GM12864 (cell line): ENCODE data around the gene ASPA.

Experiments
- DNase-seq: peaks from one replicate; pipeline ENCODE4 v3.0.0-alpha.2; 2011; ENCODE audit warnings: low read depth
- H3K4me3 ChIP-seq: 2 replicates; pipeline ENCODE4 v1.5.1; 2011; ENCODE audit warnings: mild to moderate bottlenecking, low read depth, low read length, control low read depth
- CTCF ChIP-seq: IDR thresholded peaks from 2 replicates; pipeline ENCODE4 v1.5.1; 2011; ENCODE audit warnings: low read depth, mild to moderate bottlenecking, moderate library complexity, low read length, control low read depth, inconsistent platforms; ENCODE audit errors: missing control alignments

ASPA gene

DNA sequence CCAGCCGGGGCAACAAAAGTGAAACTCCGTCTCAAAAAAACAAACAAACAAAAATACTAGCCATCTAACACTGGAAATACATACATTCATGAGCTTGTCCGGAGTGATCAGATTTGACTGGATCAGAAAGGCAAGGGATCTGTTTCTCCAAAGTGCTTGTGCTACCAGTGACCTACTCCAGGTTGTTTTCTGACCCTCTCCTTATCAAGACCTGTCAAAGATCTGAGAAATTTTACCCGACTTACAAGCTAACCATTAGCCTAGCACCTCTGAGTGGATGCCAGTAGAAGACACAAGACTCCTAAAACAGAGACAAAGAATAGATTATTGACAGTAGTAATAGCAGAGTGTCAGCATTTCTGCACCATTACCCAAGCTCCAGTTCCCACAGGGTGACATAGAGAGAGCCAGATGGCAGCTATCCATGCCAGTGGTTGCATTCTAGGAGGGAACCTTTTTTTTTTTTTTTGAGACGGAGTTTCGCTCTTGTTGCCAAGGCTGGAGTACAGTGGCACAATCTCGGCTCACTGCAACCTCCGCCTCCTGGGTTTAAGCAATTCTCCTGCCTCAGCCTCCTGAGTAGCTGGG lies 9.8 kb downstream of the ASPA start:
- TF ChIP-seq CTCF, result no peak
- H3K4me3 ChIP-seq, result no peak overlapping the region
- DNase-seq, result no peak

GRCh38 chr17:3497101-3497500 lies 21.3 kb downstream of the ASPA start:
- H3K4me3 ChIP-seq, result no peak overlapping the region
- DNase-seq, result no peak
- TF ChIP-seq CTCF, result no peak

- no peak overlapping the region for H3K4me3 ChIP-seq
- no peak for DNase-seq
- TF ChIP-seq CTCF, result no peak
These were observed 25.5 kb downstream of the ASPA start for GRCh38 chr17:3501344-3501743.

DNA sequence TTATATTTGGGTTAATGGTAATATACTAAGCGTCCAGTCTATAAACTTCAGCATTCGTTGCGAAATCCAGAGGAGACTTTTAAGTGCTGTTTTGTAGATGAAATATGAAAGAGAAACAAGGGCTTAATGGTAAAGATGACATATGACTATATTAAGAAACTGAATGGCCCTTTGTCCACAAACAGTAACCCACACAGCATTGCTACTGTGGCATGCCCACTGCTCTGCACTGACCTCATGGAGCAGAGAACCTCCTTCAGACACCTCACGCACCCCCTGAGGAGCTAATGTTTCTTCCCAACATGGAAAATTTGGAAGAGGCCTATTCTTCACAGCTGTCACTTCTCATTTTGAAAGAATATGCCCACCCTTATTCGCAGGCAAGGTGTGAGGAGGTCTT lies 26.7 kb downstream of the ASPA start:
- DNase-seq, result no peak
- no peak for TF ChIP-seq CTCF

GRCh38 chr17:3503285-3503684 lies 27.5 kb downstream of the ASPA start:
- no peak for TF ChIP-seq CTCF
- no peak for DNase-seq
- no peak overlapping the region for H3K4me3 ChIP-seq

More for the DNA sequence above, 26.7 kb downstream of the ASPA start:
- no peak overlapping the region for H3K4me3 ChIP-seq

GRCh38 chr17:3505008-3505407 lies 29.2 kb downstream of the ASPA start:
- TF ChIP-seq CTCF, result no peak
- no peak overlapping the region for H3K4me3 ChIP-seq
- no peak for DNase-seq

DNA sequence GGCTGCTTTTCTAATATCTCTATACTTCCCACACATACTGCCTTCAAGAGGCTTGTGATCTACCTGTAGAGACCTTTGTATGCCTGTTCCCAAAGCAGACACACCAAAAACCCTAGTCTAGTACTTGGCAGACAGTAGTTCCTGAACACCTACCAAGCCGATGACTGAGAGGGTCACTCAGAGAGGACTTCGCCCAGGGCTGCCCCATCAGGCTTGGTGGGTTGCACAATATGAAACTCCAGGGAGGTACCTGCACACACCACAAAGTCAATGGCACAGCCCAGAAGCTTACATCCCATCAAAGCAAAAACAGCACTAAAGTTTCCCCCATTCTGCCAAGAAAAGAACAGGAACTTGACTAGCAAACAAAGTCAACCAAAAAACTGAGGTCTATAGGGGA lies 30.3 kb downstream of the ASPA start:
- no peak for DNase-seq
- no peak overlapping the region for H3K4me3 ChIP-seq
- TF ChIP-seq CTCF, result no peak
